Keratinocyte (primary cell): ENCODE data around the gene IFNL4.

ENCODE experiments used
- CTCF ChIP-seq, 3 experiments: IDR thresholded peaks in 1 of 3; conservative IDR thresholded peaks in 1 of 3; optimal IDR thresholded peaks in 1 of 3; 2 replicates in 2 of 3; 3 replicates in 1 of 3; pipeline versions ENCODE3 to v1.5.1; 2011; ENCODE audit warnings: low read length in 3 of 3, mild to moderate bottlenecking in 3 of 3, moderate library complexity in 2 of 3, control low read depth in 1 of 3, inconsistent platforms in 1 of 3; ENCODE audit not compliant: insufficient read depth in 2 of 3; ENCODE audit errors: extremely low read depth in 1 of 3
- EZH2 ChIP-seq: IDR thresholded peaks from one replicate; pipeline ENCODE4 v1.6.1; 2012; ENCODE audit warnings: inconsistent platforms, mild to moderate bottlenecking, low read length, moderate library complexity

- no peak for TF ChIP-seq CTCF (optimal IDR thresholded peaks at IDR 0.05 in 1 of 3, IDR thresholded peaks at IDR 0.05 in 1 of 3, conservative IDR thresholded peaks at IDR 0.05 in 1 of 3; ENCODE audit: extremely low read depth in 1 of 3, insufficient read depth in 2 of 3, low read length in 3 of 3)
- no peak for TF ChIP-seq EZH2
These were observed 52.3 kb downstream of the IFNL4 start for GRCh38 chr19:39196320-39196719.
